Measurements from ENCODE around the gene RAB24. TPM values are rescaled to one million over a fixed set of nuclear protein-coding genes. Genes with fewer than 3 reads are reported as not detected.

The RAB24 gene
- total RNA-seq, 8 experiments from 2014 or later: 14.6 to 34.0 (median 23.8) TPM

DNA sequence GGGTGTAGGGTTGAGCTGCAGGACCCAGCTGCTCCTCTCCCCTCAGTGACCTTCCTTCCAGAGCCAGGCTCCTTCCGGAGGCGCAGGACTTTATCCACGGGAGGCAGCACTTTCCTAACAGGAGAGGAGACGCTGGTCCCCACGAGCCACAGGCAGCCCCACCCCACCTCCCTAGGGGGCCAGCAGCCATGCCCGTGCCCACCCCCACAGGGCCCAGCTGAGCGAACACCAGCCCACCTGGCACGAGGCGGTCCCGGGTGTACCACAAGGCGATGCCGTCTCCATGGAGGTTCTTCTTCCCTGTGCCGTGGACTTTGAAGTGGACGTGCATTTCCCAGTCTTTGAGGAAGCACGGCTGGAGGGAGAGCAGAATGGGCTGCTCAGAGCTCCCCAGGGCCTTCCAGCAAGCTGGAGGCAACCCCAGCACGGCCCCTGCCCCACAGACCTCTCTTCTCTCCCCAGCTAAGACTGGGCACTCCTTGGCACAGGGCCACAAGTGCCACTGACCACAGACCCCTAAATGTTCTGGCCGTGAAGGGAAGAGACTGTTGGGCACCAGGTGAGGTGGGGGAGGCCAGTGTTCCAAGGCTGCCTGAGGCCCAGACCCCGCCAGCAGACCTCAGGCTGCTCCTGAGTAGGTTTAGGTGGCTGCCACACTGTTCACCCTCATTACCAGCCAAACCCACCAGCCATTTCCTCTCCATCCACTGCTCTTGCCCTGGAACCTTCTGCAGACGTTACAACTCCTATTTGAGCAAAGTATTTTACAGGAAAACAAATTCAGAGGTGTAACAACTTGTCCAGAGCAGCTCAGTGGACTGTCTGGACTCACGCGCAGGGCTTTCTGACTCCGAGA, 35.0 kb upstream of the RAB24 start:
- Histone ChIP-seq H3K27ac (no peak overlapping the region), H3K4me1 (replicated peaks in 1 of 2) (no peaks in the 10 kb centered on the region), H3K4me3 (no peak overlapping the region)
- in situ Hi-C loops (cut with MboI; ENCODE audit: low pct_unique_long_range_greater_than_20kb in 2 of 9, low sequenced_read_pairs in 9 of 9, unreplicated experiment in 9 of 9): no loop called here
- no peak for ATAC-seq (replicated peaks in 6 of 8)
- 20 to 100% (median 98%) methylated on average over 1 to 5 of the region's 22 CpGs; no CpG with 5 or more reads in 4 of the 10 experiments for WGBS, 10 experiments

DNA sequence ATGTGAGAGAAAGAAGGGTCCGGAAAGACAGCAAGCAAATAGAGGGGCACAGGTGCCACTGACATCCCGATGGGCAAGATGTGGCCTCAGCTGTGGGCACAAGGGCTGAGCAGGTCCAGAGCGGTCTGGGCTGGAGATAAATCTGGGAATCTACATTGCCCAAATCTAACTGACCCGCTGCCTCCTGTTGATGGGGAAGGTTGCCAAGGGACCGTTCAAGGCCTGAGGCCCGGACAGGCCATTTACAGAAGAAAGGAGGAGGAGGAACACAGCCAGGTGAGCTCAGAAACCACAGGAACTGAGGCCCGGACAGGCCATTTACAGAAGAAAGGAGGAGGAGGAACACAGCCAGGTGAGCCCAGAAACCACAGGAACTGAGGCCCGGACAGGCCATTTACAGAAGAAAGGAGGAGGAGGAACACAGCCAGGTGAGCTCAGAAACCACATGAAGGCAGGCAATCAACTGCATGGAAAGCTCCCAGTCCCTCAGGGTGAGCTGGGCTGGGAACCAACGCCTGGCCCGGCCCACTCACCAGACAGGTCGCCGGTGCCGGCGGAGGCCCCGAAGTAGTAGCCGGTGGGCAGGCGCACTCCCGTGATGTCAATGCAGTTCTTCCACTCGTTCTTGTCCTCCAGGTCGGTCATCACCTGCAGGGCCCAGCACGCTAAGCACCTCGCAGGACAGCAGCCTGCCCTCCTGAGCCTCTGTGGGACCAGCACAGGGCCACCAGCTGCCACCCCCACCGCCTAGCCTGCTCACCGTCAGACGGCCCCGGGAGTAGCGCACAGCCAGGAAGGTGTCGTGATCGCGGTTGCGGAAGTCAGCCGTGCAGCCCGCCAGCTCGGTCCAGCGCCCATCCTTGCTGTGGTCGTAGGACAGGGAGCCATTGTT, 33.3 kb upstream of the RAB24 start:
- no peak for ATAC-seq (replicated peaks in 6 of 8)
- H3K4me3 ChIP-seq: no peak overlapping the region
- no peaks in the 10 kb centered on the region for H3K4me1 ChIP-seq (replicated peaks in 1 of 2)
- in situ Hi-C loops (cut with MboI; ENCODE audit: low pct_unique_long_range_greater_than_20kb in 2 of 9, low sequenced_read_pairs in 9 of 9, unreplicated experiment in 9 of 9): no loop called here
- no peak overlapping the region for H3K27ac ChIP-seq
- 83 to 100% (median 97%) methylated on average over 1 to 7 of the region's 36 CpGs; no CpG with 5 or more reads in 3 of the 10 experiments for WGBS, 10 experiments

DNA sequence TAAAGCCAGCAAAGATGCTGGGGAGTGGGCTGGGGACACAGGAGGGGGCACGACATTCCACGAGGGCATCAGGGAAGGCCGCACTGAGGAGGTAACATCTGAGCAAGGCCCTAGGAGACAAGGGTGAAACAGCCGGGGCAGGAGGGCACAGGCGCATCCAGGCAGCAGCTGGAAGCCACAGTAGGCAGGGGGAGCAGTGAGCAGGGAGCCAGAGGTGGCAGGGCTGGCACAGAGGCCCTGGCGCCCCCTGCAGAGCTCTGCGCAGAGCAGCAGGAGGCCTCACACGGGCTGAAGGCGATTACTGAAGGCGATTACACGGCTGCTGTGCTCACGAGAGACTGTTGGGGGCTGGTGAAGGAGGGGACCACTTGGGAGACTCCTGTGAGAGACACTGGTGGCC, 32.6 kb upstream of the RAB24 start:
- in situ Hi-C loops (cut with MboI; ENCODE audit: low pct_unique_long_range_greater_than_20kb in 2 of 9, low sequenced_read_pairs in 9 of 9, unreplicated experiment in 9 of 9): no loop called here
- Histone ChIP-seq H3K4me1 (replicated peaks in 1 of 2) (no peaks in the 10 kb centered on the region), H3K27ac (no peak overlapping the region), H3K4me3 (no peak overlapping the region)
- ATAC-seq (replicated peaks in 6 of 8): peak in 2 of 8 experiments; percentile 13 to 82
- 60 to 72% (median 71%) methylated on average over 2 to 3 of the region's 12 CpGs; no CpG with 5 or more reads in 7 of the 10 experiments for WGBS, 10 experiments

DNA sequence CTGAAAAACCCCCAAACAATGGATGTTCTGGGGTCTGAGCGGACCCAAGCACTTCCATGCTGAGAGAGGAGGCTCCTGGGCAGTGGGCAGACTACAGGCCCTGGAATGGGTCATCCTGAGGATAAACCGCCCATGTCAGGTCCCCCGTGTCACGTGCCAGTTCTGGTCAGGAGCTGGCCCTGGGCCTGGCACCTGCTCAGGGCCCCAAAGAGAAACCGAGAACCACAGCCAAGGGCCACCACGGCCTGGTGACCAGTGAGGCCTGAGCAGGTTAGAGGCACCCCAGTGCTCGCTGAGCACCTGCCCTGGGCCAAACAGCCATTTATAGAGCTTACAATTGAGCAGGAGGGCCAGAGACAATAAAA, 32.2 kb upstream of the RAB24 start:
- Histone ChIP-seq H3K4me3 (no peak overlapping the region), H3K4me1 (replicated peaks in 1 of 2) (no peaks in the 10 kb centered on the region), H3K27ac (no peak overlapping the region)
- no peak for ATAC-seq (replicated peaks in 6 of 8)
- in situ Hi-C loops (cut with MboI; ENCODE audit: low pct_unique_long_range_greater_than_20kb in 2 of 9, low sequenced_read_pairs in 9 of 9, unreplicated experiment in 9 of 9): no loop called here
- 83 to 100% (median 100%) methylated on average over 1 to 2 of the region's 7 CpGs; no CpG with 5 or more reads in 7 of the 10 experiments for whole genome bisulfite sequencing, 10 experiments

DNA sequence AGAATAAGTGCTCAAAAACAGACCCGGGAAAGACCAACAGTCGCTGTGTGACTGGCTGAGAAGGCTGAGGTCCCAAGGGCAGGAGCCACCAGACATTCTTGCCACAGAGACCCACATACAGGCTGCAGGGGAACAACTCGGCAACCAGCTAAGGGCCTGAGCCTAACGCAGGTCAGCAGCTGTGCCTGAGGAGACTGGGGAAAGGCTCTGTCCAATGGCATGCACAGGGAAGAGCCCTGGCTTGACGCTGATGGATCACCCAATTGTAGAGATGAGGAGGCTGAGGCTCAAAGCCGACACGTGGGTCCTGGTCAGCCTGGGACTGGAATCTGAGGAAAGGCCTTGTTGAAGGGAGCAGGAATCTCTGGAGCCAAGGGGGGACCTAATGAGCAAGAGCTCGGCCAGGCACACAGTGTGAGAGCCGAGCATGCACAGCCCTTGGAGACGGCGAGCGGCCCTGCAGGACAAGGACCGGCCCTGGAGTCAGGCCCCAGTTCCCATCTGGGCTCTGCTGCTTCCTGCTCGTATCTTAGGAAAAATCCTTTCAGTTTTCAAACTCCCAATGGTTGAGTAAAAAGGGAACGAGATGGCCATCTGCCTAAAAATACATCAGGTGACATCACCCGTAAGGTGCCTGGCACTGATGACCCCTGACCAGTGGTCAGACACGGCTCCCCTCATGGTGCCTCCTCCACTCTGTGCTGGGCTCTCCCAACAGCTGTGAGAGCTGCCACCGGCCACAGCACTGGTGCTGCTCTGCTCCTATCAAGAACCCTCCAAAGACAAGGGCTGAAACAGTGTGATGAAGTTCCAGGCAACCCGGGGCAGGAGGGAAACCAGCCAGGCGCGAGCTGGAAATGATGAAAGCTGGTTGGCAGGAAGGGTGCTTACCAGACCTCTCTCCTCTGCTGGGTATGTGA, 31.5 kb upstream of the RAB24 start:
- H3K27ac ChIP-seq: peak overlapping the region; percentile 29 to 74
- no peaks in the 10 kb centered on the region for H3K4me1 ChIP-seq (replicated peaks in 1 of 2)
- in situ Hi-C loops (cut with MboI; ENCODE audit: low pct_unique_long_range_greater_than_20kb in 2 of 9, low sequenced_read_pairs in 9 of 9, unreplicated experiment in 9 of 9): no loop called here
- peak in 5 of 8 experiments; percentile 18 to 65 (median 59) for ATAC-seq (replicated peaks in 6 of 8)
- 20 to 89% (median 72%) methylated on average over 1 to 6 of the region's 21 CpGs; no CpG with 5 or more reads in 4 of the 10 experiments for WGBS, 10 experiments
- no peak overlapping the region for H3K4me3 ChIP-seq

DNA sequence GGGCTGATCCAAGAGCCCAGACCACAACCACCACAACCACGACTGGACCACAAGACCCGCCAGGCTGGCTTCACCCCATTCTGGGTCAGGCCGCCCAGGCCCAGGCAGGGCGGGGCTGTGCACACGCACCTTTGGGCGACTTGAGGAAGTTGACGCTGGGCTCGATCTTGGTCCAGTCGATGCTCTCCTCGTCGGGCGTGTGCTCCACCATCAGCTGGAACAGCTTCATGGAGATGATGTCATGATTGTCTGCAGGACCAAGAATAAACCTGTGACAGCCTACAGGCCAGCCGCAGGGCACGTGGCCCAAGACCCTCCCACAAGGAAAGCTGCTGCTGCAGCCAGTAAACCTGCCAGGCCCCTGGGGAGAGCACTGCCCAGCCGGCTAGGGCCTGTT, 30.6 kb upstream of the RAB24 start:
- in situ Hi-C loops (cut with MboI; ENCODE audit: low pct_unique_long_range_greater_than_20kb in 2 of 9, low sequenced_read_pairs in 9 of 9, unreplicated experiment in 9 of 9): no loop called here
- Histone ChIP-seq H3K4me3 (no peak overlapping the region), H3K4me1 (replicated peaks in 1 of 2) (no peaks in the 10 kb centered on the region), H3K27ac (peak overlapping the region in 1 of 2 donors; percentile 74)
- 80 to 100% (median 84%) methylated on average over 1 to 11 of the region's 15 CpGs; no CpG with 5 or more reads in 3 of the 10 experiments for WGBS, 10 experiments
- peak in 7 of 8 experiments; percentile 49 to 93 (median 88) for ATAC-seq (replicated peaks in 6 of 8)

DNA sequence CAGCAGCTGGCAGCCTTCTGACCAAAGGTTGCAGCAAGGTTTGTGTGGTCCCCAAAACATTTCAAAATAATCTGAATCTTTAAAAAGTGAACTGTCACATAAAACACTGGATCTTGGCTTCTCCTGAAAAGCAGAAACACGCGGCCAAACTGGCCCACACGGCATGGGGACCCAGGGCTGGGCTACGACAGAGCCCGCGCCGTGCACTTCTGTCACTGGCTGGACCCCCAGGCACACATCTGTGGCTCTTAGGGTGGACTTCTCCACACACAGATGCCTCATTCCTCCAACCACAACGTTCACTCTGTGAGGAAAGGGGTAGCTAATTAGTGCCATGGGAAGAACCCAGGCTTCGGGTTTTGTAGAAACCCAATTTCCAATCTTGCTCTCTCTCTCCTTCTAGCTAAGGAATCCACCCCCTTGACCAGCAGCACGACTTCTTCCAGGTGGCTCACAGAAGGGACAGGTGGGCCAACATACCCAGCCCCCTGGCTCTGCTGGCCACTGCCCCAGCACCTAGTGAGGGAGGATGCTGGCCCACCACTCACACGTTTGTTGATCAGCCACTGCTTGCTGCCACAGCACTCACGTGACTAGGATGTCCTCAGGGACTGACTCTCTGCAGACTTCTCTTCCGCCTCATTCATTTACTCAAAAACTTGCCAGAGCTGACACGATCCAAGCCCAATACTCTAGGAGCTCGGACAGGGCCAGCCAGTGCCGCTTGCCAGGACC, 30.1 kb upstream of the RAB24 start:
- ATAC-seq (replicated peaks in 6 of 8): peak in 3 of 8 experiments; percentile 2 to 8 (median 4)
- Histone ChIP-seq H3K4me1 (replicated peaks in 1 of 2) (no peaks in the 10 kb centered on the region), H3K27ac (peak overlapping the region in 1 of 2 donors; percentile 74), H3K4me3 (no peak overlapping the region)
- in situ Hi-C loops (cut with MboI; ENCODE audit: low pct_unique_long_range_greater_than_20kb in 2 of 9, low sequenced_read_pairs in 9 of 9, unreplicated experiment in 9 of 9): no loop called here
- WGBS, 10 experiments: 81 to 100% (median 94%) methylated on average over 2 to 8 of the region's 16 CpGs; no CpG with 5 or more reads in 4 of the 10 experiments

DNA sequence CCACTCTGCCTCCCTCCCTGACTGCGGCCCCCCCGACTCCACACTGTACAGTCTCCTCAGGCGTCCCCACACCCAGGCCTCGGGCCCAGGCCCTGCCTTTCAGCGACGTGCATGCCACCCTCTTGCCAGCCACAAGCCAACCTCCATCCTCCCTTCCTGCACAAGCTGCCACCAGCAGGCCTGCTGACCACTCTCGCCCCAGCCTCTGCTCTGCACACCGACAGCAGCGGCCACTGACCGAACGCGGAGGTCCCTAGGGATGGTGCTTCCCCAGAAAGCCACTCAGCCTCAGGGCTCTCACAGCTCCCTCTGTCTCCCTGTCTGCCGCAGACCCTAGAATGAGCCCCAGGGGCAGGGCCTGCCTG, 29.4 kb upstream of the RAB24 start:
- Histone ChIP-seq H3K27ac (no peak overlapping the region), H3K4me3 (no peak overlapping the region), H3K4me1 (replicated peaks in 1 of 2) (no peaks in the 10 kb centered on the region)
- no peak for ATAC-seq (replicated peaks in 6 of 8)
- WGBS, 10 experiments: 91 to 100% (median 98%) methylated on average over 1 to 7 of the region's 13 CpGs; no CpG with 5 or more reads in 6 of the 10 experiments
- in situ Hi-C loops (cut with MboI; ENCODE audit: low pct_unique_long_range_greater_than_20kb in 2 of 9, low sequenced_read_pairs in 9 of 9, unreplicated experiment in 9 of 9): no loop called here

DNA sequence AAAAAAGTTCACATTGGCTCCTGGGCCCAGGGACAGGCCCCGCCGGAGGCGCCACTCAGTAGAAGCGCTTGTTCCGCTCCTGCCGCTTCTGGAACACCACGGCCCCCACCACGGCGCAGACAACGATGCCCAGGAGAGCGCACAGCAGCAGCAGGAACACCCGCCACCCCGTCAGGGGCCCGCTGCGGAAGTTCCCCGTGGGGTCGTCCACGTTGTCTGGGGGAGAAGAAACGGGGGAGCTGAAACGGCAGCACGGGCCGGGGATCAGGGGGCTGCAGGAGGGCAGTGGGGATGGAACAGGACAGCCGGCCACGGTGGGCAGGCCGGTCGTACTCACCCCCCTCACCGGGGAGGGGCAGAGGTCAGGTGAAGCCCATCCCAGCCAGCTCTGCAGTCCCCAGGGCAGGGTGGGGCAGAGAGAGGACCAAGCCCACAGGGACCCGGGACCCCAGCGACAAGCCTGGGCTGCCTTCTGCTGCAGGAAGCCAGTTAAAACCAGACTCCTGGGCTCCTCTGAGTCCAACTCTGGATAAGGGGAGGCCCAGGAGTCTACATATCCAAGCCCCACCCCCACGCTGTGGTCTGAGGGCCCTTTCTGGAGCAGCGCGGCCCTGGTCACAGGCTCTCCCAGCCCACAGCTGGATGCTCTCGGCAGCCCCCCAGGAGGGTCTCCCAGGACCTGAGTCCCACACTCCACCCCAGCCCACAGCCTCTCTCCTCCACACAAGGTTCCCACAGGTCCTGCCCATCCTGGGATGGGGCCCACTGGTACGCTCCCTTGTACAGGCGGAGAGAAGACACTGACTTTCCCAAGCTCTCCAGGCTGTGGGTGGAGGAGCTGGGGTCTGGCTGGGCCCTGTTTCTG, 28.7 kb upstream of the RAB24 start:
- Histone ChIP-seq H3K4me3 (no peak overlapping the region), H3K27ac (no peak overlapping the region), H3K4me1 (replicated peaks in 1 of 2) (no peaks in the 10 kb centered on the region)
- no peak for ATAC-seq (replicated peaks in 6 of 8)
- in situ Hi-C loops (cut with MboI; ENCODE audit: low pct_unique_long_range_greater_than_20kb in 2 of 9, low sequenced_read_pairs in 9 of 9, unreplicated experiment in 9 of 9): no loop called here
- 83 to 100% (median 95%) methylated on average over 2 to 10 of the region's 35 CpGs; no CpG with 5 or more reads in 4 of the 10 experiments for WGBS, 10 experiments

DNA sequence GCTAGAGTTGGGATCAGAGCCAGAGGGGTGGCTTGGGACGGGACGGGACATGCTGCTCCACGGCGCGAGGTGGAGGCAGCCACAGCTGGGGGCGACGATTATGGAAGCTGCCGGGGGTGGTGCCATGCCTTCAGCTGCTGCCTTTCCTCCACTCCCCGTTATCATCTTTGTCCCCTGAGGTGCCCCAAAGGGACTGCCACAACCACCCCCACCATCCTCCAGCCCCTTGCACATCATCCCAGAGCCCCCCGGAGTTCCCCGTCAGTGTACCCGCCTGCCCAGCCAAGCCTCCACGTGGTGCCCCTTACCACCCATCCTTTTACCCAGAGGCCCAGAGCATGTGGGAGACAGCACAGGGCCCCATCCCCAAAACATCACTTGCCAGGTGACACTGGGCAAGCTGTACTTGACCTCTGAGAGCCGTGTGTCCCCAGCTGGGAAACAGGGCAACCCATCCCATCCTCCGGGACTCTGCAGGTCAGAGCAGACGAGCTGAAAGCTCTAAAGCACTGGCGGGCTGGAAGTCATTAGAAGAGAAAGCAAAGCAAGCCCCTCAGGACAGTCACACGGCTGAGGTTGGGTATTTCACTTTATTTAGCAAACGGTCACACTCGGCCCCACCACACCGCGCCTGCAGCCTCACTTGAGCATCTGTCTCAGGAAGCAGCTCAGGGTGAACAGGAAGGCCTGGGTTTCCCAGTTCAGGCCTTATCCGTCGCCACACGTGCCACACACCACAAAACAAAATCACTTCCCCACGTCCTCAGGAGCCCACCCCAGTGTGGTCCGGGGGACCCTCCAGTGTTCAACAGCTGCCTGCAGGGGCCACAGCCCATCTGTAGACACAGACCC, 27.7 kb upstream of the RAB24 start:
- ATAC-seq (replicated peaks in 6 of 8): no peak
- Histone ChIP-seq H3K27ac (no peak overlapping the region), H3K4me3 (no peak overlapping the region), H3K4me1 (replicated peaks in 1 of 2) (no peaks in the 10 kb centered on the region)
- WGBS, 10 experiments: 91 to 100% (median 96%) methylated on average over 1 to 10 of the region's 27 CpGs; no CpG with 5 or more reads in 5 of the 10 experiments
- in situ Hi-C loops (cut with MboI; ENCODE audit: low pct_unique_long_range_greater_than_20kb in 2 of 9, low sequenced_read_pairs in 9 of 9, unreplicated experiment in 9 of 9): no loop called here

Data from motor neuron (in vitro differentiated cells).